ENCODE data around the gene OR52E8. TPM values are rescaled to one million over a fixed set of nuclear protein-coding genes. Genes with fewer than 3 reads are reported as not detected.
A peak's percentile ranks its signal among the peaks of the same experiment; 100 is the strongest.

The OR52E8 gene
- total RNA-seq: under 1 TPM in 2 of 8 experiments, not detected in 6; 0.18 to 0.28 TPM

DNA sequence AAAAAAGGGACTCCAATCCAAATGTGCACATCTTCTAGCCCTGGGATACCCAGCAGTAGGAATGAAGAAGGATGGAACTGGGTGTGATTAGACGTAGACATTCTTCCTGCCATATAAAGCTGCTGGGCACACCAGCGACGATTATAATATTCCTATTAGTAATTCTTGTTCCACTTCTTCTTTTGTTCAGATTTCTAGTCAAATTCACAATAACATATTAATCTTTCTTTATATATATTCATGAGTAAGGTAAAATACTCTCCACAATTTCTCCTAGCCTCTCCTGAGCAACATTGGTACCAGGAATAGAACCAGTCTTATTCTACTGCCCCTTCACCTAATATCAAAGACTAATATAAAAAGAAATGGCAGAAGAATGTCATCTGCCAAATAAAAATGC, at the start of gene OR52E8:
Gene OR52E8, minus strand, starts transcription at position 101 of the 400 bp plus-strand sequence. Its CDS starts 0 bp downstream, at position 101.
- Histone ChIP-seq H3K4me3 (no peak within 1 kb of the TSS), H3K27ac (no peak within 1 kb of the TSS), H3K4me1 (replicated peaks in 1 of 2) (no peaks in the 10 kb centered on the region)
- ATAC-seq (replicated peaks in 6 of 8): no peak
- 27 to 100% (median 62%) methylated on average over 2 to 3 of the region's 3 CpGs; no CpG with 5 or more reads in 2 of the 10 experiments for WGBS, 10 experiments
- in situ Hi-C loops (cut with MboI; ENCODE audit: low pct_unique_long_range_greater_than_20kb in 2 of 9, low sequenced_read_pairs in 9 of 9, unreplicated experiment in 9 of 9): no loop called here

DNA sequence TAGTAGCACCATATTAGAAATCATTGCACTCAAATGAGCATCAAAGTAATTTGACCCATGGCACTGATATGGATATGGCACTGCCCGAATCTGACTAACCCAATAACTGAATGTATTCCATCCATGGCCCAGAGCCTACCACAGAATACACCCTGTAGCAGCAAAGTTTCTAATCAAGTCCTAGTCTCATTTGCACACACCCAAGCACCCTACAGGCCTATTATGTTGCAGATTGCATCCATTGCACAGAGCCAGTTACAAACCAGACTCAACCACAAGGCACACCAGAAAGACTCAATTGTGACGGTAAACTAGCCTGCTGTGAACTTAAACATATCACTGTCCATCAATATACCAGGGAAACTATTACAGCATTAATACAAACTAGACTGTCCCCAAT, 42.0 kb upstream of the OR52E8 start:
- in situ Hi-C loops (cut with MboI; ENCODE audit: low pct_unique_long_range_greater_than_20kb in 2 of 9, low sequenced_read_pairs in 9 of 9, unreplicated experiment in 9 of 9): no loop called here
- Histone ChIP-seq H3K27ac (no peak overlapping the region), H3K4me1 (replicated peaks in 1 of 2) (no peaks in the 10 kb centered on the region), H3K4me3 (no peak overlapping the region)
- ATAC-seq (replicated peaks in 6 of 8): peak in 2 of 8 experiments; percentile 41 to 57
- 0 to 53% (median 32%) methylated on average over 1 to 2 of the region's 2 CpGs; no CpG with 5 or more reads in 6 of the 10 experiments for WGBS, 10 experiments

GRCh38 chr11:5892908-5893307, 35.4 kb upstream of the OR52E8 start, which contains the start of gene OR52E5:
Gene OR52E5, plus strand, starts transcription at chr11:5893208. Its CDS starts 7,569 bp downstream, at chr11:5900777.
- Histone ChIP-seq H3K27ac (no peak within 1 kb of the TSS), H3K4me3 (no peak within 1 kb of the TSS), H3K4me1 (replicated peaks in 1 of 2) (peaks cover 0 to 8% of the 10 kb centered on the region in 2 donors)
- no peak for ATAC-seq (replicated peaks in 6 of 8)
- WGBS, 10 experiments: 40 to 100% (median 88%) methylated on average over 1 to 3 of the region's 3 CpGs; no CpG with 5 or more reads in 2 of the 10 experiments
- in situ Hi-C loops (cut with MboI; ENCODE audit: low pct_unique_long_range_greater_than_20kb in 2 of 9, low sequenced_read_pairs in 9 of 9, unreplicated experiment in 9 of 9): no loop called here

DNA sequence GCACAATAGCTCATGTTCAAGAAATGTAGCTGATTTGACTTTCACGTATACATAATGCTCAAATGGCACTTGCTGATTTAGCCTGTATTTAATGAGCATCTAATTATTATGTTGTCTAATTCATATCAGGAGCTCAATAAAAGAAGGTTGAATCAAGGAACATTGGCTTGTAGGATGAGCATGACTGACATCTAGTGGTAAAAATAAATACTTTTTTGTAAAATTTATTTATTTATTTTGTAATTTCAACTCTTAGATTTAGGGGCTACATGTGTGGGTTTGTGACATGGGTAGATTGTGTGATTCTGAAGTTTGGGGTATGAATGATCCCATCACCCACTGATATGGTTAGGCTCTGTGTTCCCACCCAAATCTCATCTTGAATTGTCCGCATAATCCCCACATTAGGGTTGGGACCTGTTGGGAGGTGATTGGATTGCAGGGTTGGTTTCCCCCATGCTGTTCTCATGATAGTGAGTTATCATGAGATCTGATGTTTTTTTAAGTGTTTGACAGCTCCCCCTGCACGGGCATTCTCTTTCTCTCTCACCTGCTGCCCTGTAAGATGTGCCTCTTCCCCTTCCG, 33.8 kb upstream of the OR52E8 start:
- 0 to 100% (median 50%) methylated on average over 1 to 4 of the region's 4 CpGs; no CpG with 5 or more reads in 2 of the 10 experiments for WGBS, 10 experiments
- in situ Hi-C loops (cut with MboI; ENCODE audit: low pct_unique_long_range_greater_than_20kb in 2 of 9, low sequenced_read_pairs in 9 of 9, unreplicated experiment in 9 of 9): no loop called here
- no peak for ATAC-seq (replicated peaks in 6 of 8)
- H3K4me1 ChIP-seq (replicated peaks in 1 of 2): peaks cover 0 to 13% of the 10 kb centered on the region in 2 donors
- no peak overlapping the region for H3K27ac ChIP-seq
- no peak overlapping the region for H3K4me3 ChIP-seq

GRCh38 chr11:5887661-5888060, 30.2 kb upstream of the OR52E8 start:
- WGBS, 10 experiments: 8 to 60% (median 26%) methylated on average over 1 of the region's 1 CpG
- Histone ChIP-seq H3K4me1 (replicated peaks in 1 of 2) (peaks cover 0 to 13% of the 10 kb centered on the region in 2 donors), H3K4me3 (no peak overlapping the region), H3K27ac (peak overlapping the region in 1 of 2 donors; percentile 51)
- peak in 1 of 8 experiments; percentile 66 for ATAC-seq (replicated peaks in 6 of 8)
- in situ Hi-C loops (cut with MboI; ENCODE audit: low pct_unique_long_range_greater_than_20kb in 2 of 9, low sequenced_read_pairs in 9 of 9, unreplicated experiment in 9 of 9): no loop called here

- in situ Hi-C loops (cut with MboI; ENCODE audit: low pct_unique_long_range_greater_than_20kb in 2 of 9, low sequenced_read_pairs in 9 of 9, unreplicated experiment in 9 of 9): no loop called here
- WGBS, 10 experiments: 0 to 100% (median 74%) methylated on average over 2 to 3 of the region's 3 CpGs
These were observed 29.7 kb upstream of the OR52E8 start for GRCh38 chr11:5887172-5887571.

GRCh38 chr11:5881756-5882155, 24.3 kb upstream of the OR52E8 start:
- in situ Hi-C loops (cut with MboI; ENCODE audit: low pct_unique_long_range_greater_than_20kb in 2 of 9, low sequenced_read_pairs in 9 of 9, unreplicated experiment in 9 of 9): no loop called here
- no peak overlapping the region for H3K4me3 ChIP-seq

More at GRCh38 chr11:5887172-5887571, 29.7 kb upstream of the OR52E8 start:
- ATAC-seq (replicated peaks in 6 of 8): peak in 1 of 8 experiments; percentile 6
- H3K4me3 ChIP-seq: no peak overlapping the region
- peaks cover 0 to 13% of the 10 kb centered on the region in 2 donors for H3K4me1 ChIP-seq (replicated peaks in 1 of 2)
- H3K27ac ChIP-seq: peak overlapping the region in 1 of 2 donors; percentile 52

DNA sequence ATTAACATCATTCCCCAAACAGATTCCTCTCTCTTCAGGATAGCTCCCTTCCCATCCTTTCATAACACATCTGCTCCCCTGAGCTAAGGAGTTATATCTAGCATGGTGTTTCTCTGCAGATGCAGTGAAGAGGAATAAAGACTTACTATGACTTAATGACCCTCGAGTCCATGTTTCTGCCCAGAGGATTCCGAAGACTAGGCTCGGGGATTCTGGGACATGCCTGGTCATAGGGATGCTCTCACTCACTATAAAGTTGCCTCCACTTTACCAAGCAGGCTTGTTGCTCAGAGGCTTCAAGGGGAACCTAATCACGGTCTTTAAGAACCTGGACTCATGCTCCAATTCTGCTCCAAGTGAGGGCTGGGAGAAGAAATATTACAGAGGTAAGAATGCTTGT, 22.8 kb upstream of the OR52E8 start, which contains the start of gene OR52E4:
Gene OR52E4, plus strand, starts transcription at position 301 of the 400 bp plus-strand sequence. CDS start 3,664 bp downstream, outside the sequence.
- ATAC-seq (replicated peaks in 6 of 8): no peak
- in situ Hi-C loops (cut with MboI; ENCODE audit: low pct_unique_long_range_greater_than_20kb in 2 of 9, low sequenced_read_pairs in 9 of 9, unreplicated experiment in 9 of 9): no loop called here
- H3K27ac ChIP-seq: no peak within 1 kb of the TSS
- no peaks in the 10 kb centered on the region for H3K4me1 ChIP-seq (replicated peaks in 1 of 2)
- 33 to 100% (median 82%) methylated on average over 1 to 4 of the region's 4 CpGs; no CpG with 5 or more reads in 2 of the 10 experiments for WGBS, 10 experiments
- no peak within 1 kb of the TSS for H3K4me3 ChIP-seq

More at GRCh38 chr11:5881756-5882155, 24.3 kb upstream of the OR52E8 start:
- ATAC-seq (replicated peaks in 6 of 8): no peak
- no peak overlapping the region for H3K27ac ChIP-seq
- H3K4me1 ChIP-seq (replicated peaks in 1 of 2): no peaks in the 10 kb centered on the region

- in situ Hi-C loops (cut with MboI; ENCODE audit: low pct_unique_long_range_greater_than_20kb in 2 of 9, low sequenced_read_pairs in 9 of 9, unreplicated experiment in 9 of 9): no loop called here
- Histone ChIP-seq H3K4me1 (replicated peaks in 1 of 2) (no peaks in the 10 kb centered on the region), H3K4me3 (no peak overlapping the region), H3K27ac (no peak overlapping the region)
- peak in 2 of 8 experiments; percentile 18 to 82 for ATAC-seq (replicated peaks in 6 of 8)
- WGBS, 10 experiments: 0 to 80% (median 68%) methylated on average over 1 to 2 of the region's 2 CpGs
These were observed 21.1 kb upstream of the OR52E8 start for GRCh38 chr11:5878564-5878963.

GRCh38 chr11:5865826-5866225, 8.3 kb upstream of the OR52E8 start:
- H3K4me1 ChIP-seq (replicated peaks in 1 of 2): no peaks in the 10 kb centered on the region
- no peak overlapping the region for H3K4me3 ChIP-seq
- H3K27ac ChIP-seq: no peak overlapping the region
- ATAC-seq (replicated peaks in 6 of 8): peak in 2 of 8 experiments; percentile 23 to 43
- in situ Hi-C loops (cut with MboI; ENCODE audit: low pct_unique_long_range_greater_than_20kb in 2 of 9, low sequenced_read_pairs in 9 of 9, unreplicated experiment in 9 of 9): no loop called here
- 20 to 100% (median 91%) methylated on average over 1 to 2 of the region's 2 CpGs; no CpG with 5 or more reads in 1 of the 10 experiments for WGBS, 10 experiments

DNA sequence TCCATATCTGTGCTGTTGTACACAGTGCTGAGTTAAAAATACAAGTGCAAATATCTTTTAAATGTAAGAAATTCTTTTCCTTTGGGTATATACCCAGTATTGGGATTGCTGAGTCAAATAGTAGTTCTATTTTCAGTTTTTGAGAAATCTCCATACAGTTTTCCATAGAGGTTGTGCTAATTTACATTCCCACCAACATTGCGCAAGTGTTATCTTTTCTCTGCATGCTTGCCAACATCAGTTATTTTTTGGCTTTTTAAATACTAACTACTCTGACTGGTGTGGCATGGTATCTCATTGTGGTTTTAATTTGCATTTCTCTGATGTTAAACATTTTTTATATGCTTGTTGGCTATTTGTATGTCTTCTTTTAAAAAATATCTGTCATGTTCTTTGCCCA, 6.5 kb downstream of the OR52E8 start:
- 20 to 100% (median 82%) methylated on average over 1 of the region's 1 CpG; no CpG with 5 or more reads in 4 of the 10 experiments for WGBS, 10 experiments
- H3K4me3 ChIP-seq: no peak overlapping the region
- H3K4me1 ChIP-seq (replicated peaks in 1 of 2): no peaks in the 10 kb centered on the region
- peak in 1 of 8 experiments; percentile 38 for ATAC-seq (replicated peaks in 6 of 8)
- no peak overlapping the region for H3K27ac ChIP-seq
- in situ Hi-C loops (cut with MboI; ENCODE audit: low pct_unique_long_range_greater_than_20kb in 2 of 9, low sequenced_read_pairs in 9 of 9, unreplicated experiment in 9 of 9): no loop called here

DNA sequence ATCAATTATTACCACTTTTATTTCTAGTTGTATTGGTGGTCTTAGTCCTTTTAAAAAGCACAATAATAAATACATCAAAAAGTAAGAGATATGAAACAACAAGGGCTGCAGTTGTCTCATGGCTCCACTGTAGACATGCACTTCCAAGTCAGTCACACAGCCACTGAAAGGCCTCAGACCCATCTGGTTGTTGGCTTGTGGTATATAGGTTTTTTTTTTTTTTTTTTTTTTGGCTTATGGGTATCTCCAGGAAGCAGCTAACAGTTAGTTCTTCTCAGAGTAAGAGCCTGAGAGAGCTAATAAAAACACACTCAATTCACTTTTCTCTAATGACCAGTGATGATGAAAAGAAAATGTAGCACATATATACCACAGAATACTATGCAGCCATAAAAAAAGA, 9.8 kb downstream of the OR52E8 start:
- Histone ChIP-seq H3K4me1 (replicated peaks in 1 of 2) (no peaks in the 10 kb centered on the region), H3K27ac (no peak overlapping the region), H3K4me3 (no peak overlapping the region)
- ATAC-seq (replicated peaks in 6 of 8): no peak
- in situ Hi-C loops (cut with MboI; ENCODE audit: low pct_unique_long_range_greater_than_20kb in 2 of 9, low sequenced_read_pairs in 9 of 9, unreplicated experiment in 9 of 9): no loop called here

GRCh38 chr11:5846701-5847100, 10.8 kb downstream of the OR52E8 start:
- H3K4me3 ChIP-seq: no peak overlapping the region
- in situ Hi-C loops (cut with MboI; ENCODE audit: low pct_unique_long_range_greater_than_20kb in 2 of 9, low sequenced_read_pairs in 9 of 9, unreplicated experiment in 9 of 9): no loop called here
- WGBS, 10 experiments: 0 to 100% (median 37%) methylated on average over 1 of the region's 1 CpG; no CpG with 5 or more reads in 2 of the 10 experiments
- no peak for ATAC-seq (replicated peaks in 6 of 8)
- H3K27ac ChIP-seq: no peak overlapping the region
- no peaks in the 10 kb centered on the region for H3K4me1 ChIP-seq (replicated peaks in 1 of 2)

DNA sequence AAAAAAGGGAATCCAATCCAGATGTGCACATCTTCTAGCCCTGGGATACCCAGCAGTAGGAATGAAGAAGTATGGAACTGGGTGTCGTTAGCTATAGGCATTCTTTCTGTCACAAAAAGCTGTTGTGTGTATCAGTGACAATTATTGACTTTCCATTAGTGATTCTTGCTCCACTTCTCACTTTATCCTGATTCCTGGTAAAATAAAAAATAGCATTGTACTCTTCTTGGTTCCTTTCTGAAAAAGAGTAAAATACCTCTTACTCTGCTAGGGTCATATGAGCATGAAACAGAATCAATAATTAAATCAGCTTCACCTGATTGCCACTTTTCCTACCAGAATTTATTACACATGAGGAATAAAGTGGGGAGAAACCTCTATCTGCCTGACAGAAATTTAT, 15.7 kb downstream of the OR52E8 start, which contains the start of gene OR52E6:
Gene OR52E6, minus strand, starts transcription at position 101 of the 400 bp plus-strand sequence. Its CDS starts 0 bp downstream, at position 101.
- no peak within 1 kb of the TSS for H3K27ac ChIP-seq
- in situ Hi-C loops (cut with MboI; ENCODE audit: low pct_unique_long_range_greater_than_20kb in 2 of 9, low sequenced_read_pairs in 9 of 9, unreplicated experiment in 9 of 9): no loop called here
- H3K4me3 ChIP-seq: no peak within 1 kb of the TSS
- ATAC-seq (replicated peaks in 6 of 8): no peak
- WGBS, 10 experiments: 17 to 88% (median 68%) methylated on average over 1 of the region's 1 CpG; no CpG with 5 or more reads in 6 of the 10 experiments
- no peaks in the 10 kb centered on the region for H3K4me1 ChIP-seq (replicated peaks in 1 of 2)
